GM12874 (cell line): ENCODE data around the gene SERPINE2.

Experiments
- TF ChIP-seq, protein P1 (sequence below): IDR thresholded peaks from 2 replicates; pipeline ENCODE4 v1.5.1; 2011; ENCODE audit warnings: low read depth, mild to moderate bottlenecking, control low read depth, low read length, moderate library complexity; ENCODE audit not compliant: insufficient read depth

SERPINE2 gene

DNA sequence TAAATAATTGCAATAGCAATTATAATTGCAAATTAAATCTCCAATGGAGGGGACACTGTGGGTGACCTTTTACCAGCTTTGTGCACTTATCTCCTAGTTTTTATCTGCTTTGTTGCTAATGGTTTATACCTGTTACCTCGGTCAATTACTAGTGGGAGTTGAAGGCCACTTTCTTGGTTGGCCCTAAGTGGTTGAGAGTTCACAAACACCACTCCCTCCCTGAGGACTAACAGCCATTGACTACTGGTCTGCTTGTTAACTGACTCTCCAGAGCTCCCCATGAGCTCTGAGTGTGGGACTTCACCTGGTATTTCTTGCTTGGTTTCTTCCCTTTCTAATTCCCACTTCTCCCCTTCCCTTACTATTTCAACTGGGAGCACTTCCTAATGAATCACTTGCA is 27.2 kb downstream of the SERPINE2 start:
- TF ChIP-seq, protein P1, sequence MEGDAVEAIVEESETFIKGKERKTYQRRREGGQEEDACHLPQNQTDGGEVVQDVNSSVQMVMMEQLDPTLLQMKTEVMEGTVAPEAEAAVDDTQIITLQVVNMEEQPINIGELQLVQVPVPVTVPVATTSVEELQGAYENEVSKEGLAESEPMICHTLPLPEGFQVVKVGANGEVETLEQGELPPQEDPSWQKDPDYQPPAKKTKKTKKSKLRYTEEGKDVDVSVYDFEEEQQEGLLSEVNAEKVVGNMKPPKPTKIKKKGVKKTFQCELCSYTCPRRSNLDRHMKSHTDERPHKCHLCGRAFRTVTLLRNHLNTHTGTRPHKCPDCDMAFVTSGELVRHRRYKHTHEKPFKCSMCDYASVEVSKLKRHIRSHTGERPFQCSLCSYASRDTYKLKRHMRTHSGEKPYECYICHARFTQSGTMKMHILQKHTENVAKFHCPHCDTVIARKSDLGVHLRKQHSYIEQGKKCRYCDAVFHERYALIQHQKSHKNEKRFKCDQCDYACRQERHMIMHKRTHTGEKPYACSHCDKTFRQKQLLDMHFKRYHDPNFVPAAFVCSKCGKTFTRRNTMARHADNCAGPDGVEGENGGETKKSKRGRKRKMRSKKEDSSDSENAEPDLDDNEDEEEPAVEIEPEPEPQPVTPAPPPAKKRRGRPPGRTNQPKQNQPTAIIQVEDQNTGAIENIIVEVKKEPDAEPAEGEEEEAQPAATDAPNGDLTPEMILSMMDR, result no peak

DNA sequence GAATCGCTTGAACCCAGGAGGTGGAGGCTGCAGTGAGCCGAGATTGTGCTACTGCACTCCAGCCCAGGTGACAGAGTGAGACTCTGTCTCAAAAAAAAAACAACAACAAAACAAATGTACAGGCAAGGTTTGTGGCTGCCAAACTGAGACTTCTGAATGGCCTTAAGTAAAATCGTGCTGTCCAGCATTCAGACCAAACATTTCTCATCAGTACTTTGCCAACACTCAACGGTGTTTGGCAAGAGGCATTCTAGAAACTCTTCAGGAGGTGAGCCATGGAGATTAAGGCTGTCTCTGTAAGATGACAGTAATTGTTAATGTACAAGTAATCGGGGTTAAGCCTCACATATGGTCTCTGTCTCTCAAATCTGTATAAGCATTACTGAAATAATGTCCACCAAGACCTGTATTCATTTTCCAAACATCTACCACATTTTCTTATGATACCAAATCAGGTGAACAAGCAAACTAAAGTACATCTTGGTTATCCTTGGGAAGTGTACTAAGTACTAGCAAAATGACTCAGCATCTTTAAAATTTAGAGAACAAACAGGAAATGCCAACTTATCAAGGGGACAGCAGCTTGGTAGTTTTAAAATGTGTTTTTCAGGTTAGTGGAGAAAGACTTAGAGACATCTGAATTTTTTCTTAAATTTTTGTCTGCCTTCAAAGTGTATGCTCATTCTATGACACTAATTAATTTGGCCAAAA is 29.3 kb downstream of the SERPINE2 start:
- TF ChIP-seq, protein P1, result no peak

DNA sequence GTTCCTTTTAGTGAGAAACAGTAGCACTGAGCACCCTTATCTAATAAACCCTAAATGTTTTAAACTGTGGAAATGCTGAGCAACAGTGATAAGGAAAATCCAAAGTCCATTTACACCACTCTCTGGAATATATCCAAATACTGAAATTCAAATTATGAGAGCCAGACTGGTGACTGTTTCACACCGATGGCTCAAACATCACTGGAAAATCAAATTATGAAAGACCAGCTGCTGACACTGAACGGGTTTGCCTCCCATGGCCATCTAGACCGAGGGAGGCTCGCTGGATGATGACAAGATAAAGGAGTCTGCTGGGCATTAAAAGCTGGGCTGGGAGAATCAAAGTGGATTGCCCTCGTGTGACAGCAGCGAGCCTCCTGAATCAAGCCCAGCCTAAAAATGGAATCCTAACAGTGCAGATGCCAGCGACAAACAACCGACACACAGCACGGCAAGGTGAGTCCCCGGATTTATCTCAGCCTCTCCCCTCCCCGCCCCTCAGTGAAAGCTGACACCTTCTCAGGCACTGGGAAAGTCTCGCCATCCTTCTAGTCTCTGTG is 30.3 kb downstream of the SERPINE2 start:
- TF ChIP-seq, protein P1, result no peak

DNA sequence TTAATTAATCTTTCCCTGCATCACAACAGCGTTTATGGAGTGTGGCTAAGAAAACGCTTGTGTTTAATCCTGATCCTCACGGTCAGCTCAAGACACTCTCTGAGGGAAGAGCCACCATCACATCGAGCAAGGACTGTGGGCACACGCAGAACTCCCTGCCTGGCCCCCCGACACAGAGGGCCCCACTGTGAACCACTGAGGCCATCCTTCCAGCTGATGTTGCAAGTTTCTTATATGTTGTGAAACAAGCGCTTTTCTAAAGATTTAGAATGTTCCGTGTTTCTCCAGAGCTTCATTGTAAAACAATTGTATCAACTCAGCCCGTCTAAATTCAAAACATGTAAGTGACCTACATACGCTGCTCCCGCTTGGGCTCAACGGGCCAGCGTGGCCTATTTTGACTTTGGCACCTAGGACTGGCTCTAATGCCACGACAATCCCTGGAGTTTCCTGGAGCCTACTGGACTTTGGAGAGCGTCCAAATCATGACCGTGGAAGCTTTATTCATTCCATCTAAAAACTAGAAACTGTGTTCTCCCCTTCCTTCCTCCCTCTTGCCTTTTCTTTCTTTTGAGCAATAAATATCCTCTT is 34.9 kb downstream of the SERPINE2 start:
- TF ChIP-seq, protein P1, result no peak

DNA sequence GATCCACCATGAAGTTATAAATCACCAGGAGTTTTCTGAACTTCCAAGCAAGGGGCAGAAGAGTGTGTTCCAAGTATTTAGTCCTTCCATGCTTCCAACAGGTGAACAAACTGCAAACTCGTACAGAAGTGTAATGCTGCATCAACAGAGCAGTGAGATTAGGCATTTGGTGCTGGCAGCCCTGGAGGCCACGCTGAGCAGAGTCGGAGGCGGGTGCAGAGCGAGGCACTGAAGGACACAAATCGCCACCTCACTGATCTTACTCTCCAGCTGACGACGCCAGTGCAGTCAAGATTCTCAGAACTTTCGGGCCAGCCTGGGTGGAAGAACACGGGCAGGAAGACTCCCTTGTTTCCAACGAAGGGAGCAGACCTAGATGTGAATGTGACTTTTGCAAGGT is 39.2 kb downstream of the SERPINE2 start:
- TF ChIP-seq, protein P1, result no peak

DNA sequence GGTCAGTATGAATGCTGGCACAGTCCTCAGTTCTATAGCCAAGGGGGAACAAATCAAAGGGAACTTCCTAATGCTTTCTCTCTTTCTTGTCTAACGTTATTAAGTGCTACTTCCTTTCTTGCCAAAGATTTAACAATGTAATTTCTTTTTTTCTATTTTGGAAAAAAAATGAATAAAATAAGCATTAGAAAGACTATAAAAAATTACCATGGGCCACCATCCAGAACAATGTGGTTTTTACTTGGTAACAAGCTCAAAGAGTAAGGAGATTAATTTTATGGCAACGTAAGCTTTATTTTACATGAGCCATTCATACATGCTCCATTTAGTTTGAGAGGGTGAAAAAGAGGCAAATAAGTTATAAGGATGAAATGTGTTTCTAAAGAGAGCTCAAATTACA is 40.1 kb downstream of the SERPINE2 start:
- TF ChIP-seq, protein P1, result no peak

DNA sequence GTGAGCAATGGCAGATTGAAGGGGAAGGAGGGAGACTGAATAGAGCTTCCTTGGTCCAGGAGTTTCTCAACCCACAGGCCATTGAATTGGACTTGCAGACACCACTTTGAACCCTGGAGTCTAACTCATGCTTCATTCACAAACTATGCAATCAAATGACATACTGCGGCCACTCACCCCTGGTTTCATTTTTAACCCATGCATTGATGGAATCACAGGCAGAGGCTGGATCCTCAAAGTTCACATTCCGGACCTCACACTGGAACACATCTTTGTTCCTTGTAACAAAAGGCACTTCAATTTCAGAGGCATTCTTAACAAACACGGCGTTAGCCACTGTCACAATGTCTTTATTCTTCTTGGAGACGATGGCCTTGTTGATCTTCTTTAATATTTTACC is 41.1 kb downstream of the SERPINE2 start:
- TF ChIP-seq, protein P1, result no peak
